H1 (cell line): Measurements from ENCODE around the gene DPH6. TPM values are rescaled to one million over a fixed set of nuclear protein-coding genes. Genes with fewer than 3 reads are reported as not detected.

Experiments used
- FOSL1 ChIP-seq: IDR thresholded peaks from 2 replicates; pipeline ENCODE4 v1.6.1; 2011; ENCODE audit warnings: mild to moderate bottlenecking, low read depth, low read length, moderate library complexity; ENCODE audit not compliant: insufficient read depth
- MAFK ChIP-seq: IDR thresholded peaks from 2 replicates; pipeline ENCODE4 v1.6.1; 2012; ENCODE audit warnings: low read depth, mild to moderate bottlenecking, improper control_type of control experiment, low read length
- POLR2AphosphoS5 ChIP-seq: IDR thresholded peaks from 2 replicates; pipeline ENCODE4 v1.6.1; 2011; ENCODE audit warnings: low read depth, low read length
- RBBP5 ChIP-seq: IDR thresholded peaks from 2 replicates; pipeline ENCODE4 v1.7.1; 2012; ENCODE audit warnings: low read depth, mild to moderate bottlenecking, inconsistent platforms, low read length, moderate library complexity, borderline replicate concordance
- TAF7 ChIP-seq: optimal IDR thresholded peaks from 2 replicates; pipeline ENCODE3; 2011; ENCODE audit warnings: low read depth, mild to moderate bottlenecking, inconsistent platforms, low read length, moderate library complexity, borderline replicate concordance
- TCF12 ChIP-seq: IDR thresholded peaks from 2 replicates; pipeline ENCODE4 v1.6.1; 2011; ENCODE audit warnings: low read depth, mild to moderate bottlenecking, low read length
- YY1 ChIP-seq: IDR thresholded peaks from 2 replicates; pipeline ENCODE4 v1.6.1; 2011; ENCODE audit warnings: low read depth, mild to moderate bottlenecking, low read length
- polyA plus RNA-seq, 7 experiments: library from polyadenylated mRNA; depleted of rRNA in 3 of 7; stranded (reverse) in 5 of 7; unstranded in 2 of 7; fragments of >200 nt in 5 of 7; fragments of 200-250 nt in 2 of 7; gene quantifications; 1 replicate in 5 of 7; 2 replicates in 1 of 7; 4 replicates in 1 of 7; pipeline versions ENCODE4 v1.2.1 to v1.2.3, GENCODE V29; 2011 to 2013; ENCODE audit warnings: missing spikeins in 2 of 7, mixed read lengths in 2 of 7
- total RNA-seq: library from RNA; stranded (reverse); fragmentation: NEBNext Ultra II Directional; extraction: Animal tissue kit (Norgen Biotek cat#: 25700); gene quantifications from 2 replicates; pipeline ENCODE4 v1.2.1, GENCODE V29; 2021

Gene DPH6
- total and polyA plus RNA-seq, 2 of the 8 experiments (the other 6 are each of a cell fraction or from before 2014, with no cell fraction given) = 21.6 to 30.5 TPM

GRCh38 chr15:35490511-35490910, 55.5 kb downstream of the DPH6 start (continued):
- TF ChIP-seq YY1 = no peak
- no peak for TF ChIP-seq TAF7
- TF ChIP-seq FOSL1 = no peak
- TF ChIP-seq MAFK = no peak
- TF ChIP-seq TCF12 = no peak
- no peak for TF ChIP-seq RBBP5
- no peak for TF ChIP-seq POLR2AphosphoS5
